Measurements from ENCODE around the gene FGF10. TPM values are rescaled to one million over a fixed set of nuclear protein-coding genes. Genes with fewer than 3 reads are reported as not detected.

The FGF10 gene
- polyA plus RNA-seq, 2 of the 4 experiments (the other 2 are of a cell fraction): not detected

- Histone ChIP-seq H3K4me1 (no peaks in the 10 kb centered on the region), H3K27ac (no peak overlapping the region), H3K9me3 (no peaks in the 10 kb centered on the region), H3K4me2 (no peak overlapping the region), H3K4me3 (no peak overlapping the region)
- FAIRE-seq (no peak), DNase-seq (ENCODE audit: low read depth in 1 of 2, low spot score in 1 of 2) (no peak), ATAC-seq (no peak)
- TF ChIP-seq JUN (IDR thresholded peaks at IDR 0.05): no peak
- TF ChIP-seq, protein P1, sequence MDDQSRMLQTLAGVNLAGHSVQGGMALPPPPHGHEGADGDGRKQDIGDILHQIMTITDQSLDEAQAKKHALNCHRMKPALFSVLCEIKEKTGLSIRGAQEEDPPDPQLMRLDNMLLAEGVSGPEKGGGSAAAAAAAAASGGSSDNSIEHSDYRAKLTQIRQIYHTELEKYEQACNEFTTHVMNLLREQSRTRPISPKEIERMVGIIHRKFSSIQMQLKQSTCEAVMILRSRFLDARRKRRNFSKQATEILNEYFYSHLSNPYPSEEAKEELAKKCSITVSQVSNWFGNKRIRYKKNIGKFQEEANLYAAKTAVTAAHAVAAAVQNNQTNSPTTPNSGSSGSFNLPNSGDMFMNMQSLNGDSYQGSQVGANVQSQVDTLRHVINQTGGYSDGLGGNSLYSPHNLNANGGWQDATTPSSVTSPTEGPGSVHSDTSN (IDR thresholded peaks at IDR 0.05): no peak
- no peak for TF ChIP-seq NFE2L2 (conservative IDR thresholded peaks at IDR 0.05; ENCODE audit: low read length)
- no peak for TF ChIP-seq EP300 (IDR thresholded peaks at IDR 0.05)
- TF ChIP-seq MYC (IDR thresholded peaks at IDR 0.05; ENCODE audit: borderline replicate concordance, low read length): no peak
- TF ChIP-seq RFX5 (IDR thresholded peaks at IDR 0.05): no peak
- no peak for TF ChIP-seq EHF (CRISPR knock-in tag; IDR thresholded peaks at IDR 0.05)
- TF ChIP-seq, protein P2, sequence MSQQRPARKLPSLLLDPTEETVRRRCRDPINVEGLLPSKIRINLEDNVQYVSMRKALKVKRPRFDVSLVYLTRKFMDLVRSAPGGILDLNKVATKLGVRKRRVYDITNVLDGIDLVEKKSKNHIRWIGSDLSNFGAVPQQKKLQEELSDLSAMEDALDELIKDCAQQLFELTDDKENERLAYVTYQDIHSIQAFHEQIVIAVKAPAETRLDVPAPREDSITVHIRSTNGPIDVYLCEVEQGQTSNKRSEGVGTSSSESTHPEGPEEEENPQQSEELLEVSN (IDR thresholded peaks at IDR 0.05; ENCODE audit: borderline replicate concordance, low read depth): no peak
- POLR2A ChIA-PET: no interaction called here
- CTCF ChIA-PET: no interaction called here
- 18% methylated on average over 2 of the region's 2 CpGs for WGBS (ENCODE audit: missing lambda C conversion rate)
Observed at GRCh38 chr5:44266882-44267576, 122.2 kb downstream of the FGF10 start.

DNA sequence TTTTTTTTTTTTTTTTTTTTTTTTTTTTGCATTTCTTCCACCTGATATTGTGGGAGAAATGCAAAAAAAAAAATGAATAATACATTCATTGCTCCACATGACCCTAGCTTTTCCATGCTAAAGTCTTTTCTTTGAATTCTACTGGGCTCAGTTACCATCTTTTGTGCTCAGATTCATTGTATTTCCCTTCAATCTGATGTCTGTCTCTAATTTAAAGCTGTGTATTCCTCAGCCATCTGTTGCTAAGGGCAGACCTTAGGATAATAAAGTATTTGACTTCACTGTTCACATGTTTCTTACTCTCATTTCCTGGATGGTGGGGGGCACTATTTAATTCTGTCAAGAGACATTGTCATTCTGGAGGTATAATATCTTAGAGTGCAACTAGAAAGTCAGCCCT lies 123.5 kb downstream of the FGF10 start:
- TF ChIP-seq HEYL (CRISPR knock-in tag; IDR thresholded peaks at IDR 0.05) (no peak), FOSB (CRISPR knock-in tag; IDR thresholded peaks at IDR 0.05) (no peak), FOXS1 (CRISPR knock-in tag; IDR thresholded peaks at IDR 0.05) (no peak), CBX8 (IDR thresholded peaks at IDR 0.05) (no peak)
- Histone ChIP-seq H3K9me3 (no peaks in the 10 kb centered on the region), H3K4me1 (no peaks in the 10 kb centered on the region), H3K27ac (no peak overlapping the region), H3K4me3 (no peak overlapping the region), H3K4me2 (no peak overlapping the region)
- ChIA-PET CTCF (no interaction called here), POLR2A (no interaction called here)
- no peak for FAIRE-seq
- ATAC-seq: no peak
- no peak for DNase-seq (ENCODE audit: low read depth in 1 of 2, low spot score in 1 of 2)

- H3K4me2 ChIP-seq: no peak overlapping the region
- ChIA-PET CTCF (no interaction called here), POLR2A (no interaction called here)
- no peak for DNase-seq (ENCODE audit: low read depth in 1 of 2, low spot score in 1 of 2)
- H3K4me1 ChIP-seq: no peaks in the 10 kb centered on the region
- no peak overlapping the region for H3K27ac ChIP-seq
- no peak for FAIRE-seq
- H3K4me3 ChIP-seq: no peak overlapping the region
- no peak for ATAC-seq
- no peak for TF ChIP-seq MAFK (IDR thresholded peaks at IDR 0.05; ENCODE audit: partially characterized antibody)
- TF ChIP-seq, protein P3, sequence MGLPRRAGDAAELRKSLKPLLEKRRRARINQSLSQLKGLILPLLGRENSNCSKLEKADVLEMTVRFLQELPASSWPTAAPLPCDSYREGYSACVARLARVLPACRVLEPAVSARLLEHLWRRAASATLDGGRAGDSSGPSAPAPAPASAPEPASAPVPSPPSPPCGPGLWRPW (IDR thresholded peaks at IDR 0.05): no peak
- TF ChIP-seq EHMT2 (IDR thresholded peaks at IDR 0.05; ENCODE audit: low read depth): no peak
- TF ChIP-seq, protein P4, sequence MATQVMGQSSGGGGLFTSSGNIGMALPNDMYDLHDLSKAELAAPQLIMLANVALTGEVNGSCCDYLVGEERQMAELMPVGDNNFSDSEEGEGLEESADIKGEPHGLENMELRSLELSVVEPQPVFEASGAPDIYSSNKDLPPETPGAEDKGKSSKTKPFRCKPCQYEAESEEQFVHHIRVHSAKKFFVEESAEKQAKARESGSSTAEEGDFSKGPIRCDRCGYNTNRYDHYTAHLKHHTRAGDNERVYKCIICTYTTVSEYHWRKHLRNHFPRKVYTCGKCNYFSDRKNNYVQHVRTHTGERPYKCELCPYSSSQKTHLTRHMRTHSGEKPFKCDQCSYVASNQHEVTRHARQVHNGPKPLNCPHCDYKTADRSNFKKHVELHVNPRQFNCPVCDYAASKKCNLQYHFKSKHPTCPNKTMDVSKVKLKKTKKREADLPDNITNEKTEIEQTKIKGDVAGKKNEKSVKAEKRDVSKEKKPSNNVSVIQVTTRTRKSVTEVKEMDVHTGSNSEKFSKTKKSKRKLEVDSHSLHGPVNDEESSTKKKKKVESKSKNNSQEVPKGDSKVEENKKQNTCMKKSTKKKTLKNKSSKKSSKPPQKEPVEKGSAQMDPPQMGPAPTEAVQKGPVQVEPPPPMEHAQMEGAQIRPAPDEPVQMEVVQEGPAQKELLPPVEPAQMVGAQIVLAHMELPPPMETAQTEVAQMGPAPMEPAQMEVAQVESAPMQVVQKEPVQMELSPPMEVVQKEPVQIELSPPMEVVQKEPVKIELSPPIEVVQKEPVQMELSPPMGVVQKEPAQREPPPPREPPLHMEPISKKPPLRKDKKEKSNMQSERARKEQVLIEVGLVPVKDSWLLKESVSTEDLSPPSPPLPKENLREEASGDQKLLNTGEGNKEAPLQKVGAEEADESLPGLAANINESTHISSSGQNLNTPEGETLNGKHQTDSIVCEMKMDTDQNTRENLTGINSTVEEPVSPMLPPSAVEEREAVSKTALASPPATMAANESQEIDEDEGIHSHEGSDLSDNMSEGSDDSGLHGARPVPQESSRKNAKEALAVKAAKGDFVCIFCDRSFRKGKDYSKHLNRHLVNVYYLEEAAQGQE (IDR thresholded peaks at IDR 0.05): no peak
- TF ChIP-seq, protein P5, sequence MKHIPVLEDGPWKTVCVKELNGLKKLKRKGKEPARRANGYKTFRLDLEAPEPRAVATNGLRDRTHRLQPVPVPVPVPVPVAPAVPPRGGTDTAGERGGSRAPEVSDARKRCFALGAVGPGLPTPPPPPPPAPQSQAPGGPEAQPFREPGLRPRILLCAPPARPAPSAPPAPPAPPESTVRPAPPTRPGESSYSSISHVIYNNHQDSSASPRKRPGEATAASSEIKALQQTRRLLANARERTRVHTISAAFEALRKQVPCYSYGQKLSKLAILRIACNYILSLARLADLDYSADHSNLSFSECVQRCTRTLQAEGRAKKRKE (CRISPR knock-in tag; IDR thresholded peaks at IDR 0.05; ENCODE audit: low read depth): no peak
- no peaks in the 10 kb centered on the region for H3K9me3 ChIP-seq
Observed at GRCh38 chr5:44260793-44261192, 128.4 kb downstream of the FGF10 start.
